ENCODE results near the gene APOBEC3H. TPM values are rescaled to one million over a fixed set of nuclear protein-coding genes. Genes with fewer than 3 reads are reported as not detected.

APOBEC3H gene
- total RNA-seq (2022; extraction: Qiagen RNA extraction) = 0.22 to 0.64 TPM (median 0.30 TPM) in 5 replicates

DNA sequence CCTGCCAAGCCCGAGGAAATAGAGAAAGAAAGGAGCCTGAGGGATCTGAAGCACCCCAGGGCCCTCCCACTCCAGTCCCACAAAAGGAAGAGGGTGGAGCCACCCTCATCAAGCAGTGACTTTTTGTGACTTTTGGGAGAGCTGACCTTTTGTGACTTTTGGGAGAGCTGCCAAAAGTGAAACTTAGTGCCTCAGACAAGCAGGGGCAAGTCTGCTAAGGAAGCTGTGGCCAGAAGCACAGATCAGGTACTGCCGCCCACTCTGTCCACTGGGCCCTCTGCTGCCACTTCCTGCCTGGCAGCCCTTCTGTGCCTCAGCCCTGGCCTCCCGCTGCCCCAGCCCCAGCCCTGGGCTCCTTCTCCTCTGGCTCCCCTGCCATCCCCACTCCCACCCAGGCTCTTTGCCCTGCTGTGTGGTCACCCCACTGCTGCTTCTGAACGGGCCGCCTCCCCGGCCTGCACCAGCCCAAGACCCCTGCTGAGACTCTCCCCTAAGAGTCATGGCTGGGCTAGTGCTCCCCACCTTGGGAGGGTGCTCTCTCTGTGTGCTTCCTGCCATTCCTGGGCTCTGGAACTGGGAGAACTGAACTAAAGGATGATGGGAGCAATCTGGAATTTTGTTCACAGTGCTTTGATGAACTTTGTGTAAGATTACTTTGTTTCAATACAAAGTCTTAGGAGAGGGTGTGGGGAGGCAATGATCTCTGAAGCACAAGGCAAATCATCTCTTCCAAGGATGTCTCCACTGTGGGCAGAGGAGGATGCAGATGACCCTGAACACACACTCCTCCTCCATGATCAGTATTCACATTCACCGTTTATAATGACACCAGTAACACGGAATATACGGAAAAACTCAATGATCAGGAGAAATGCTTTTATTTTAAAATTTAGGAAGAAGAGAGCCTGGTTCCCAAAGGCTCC, at the start of gene APOBEC3H:
TSS of gene APOBEC3H (plus strand) at position 147 of the 923 bp plus-strand sequence. CDS start 3,035 bp downstream, outside the sequence.

GRCh38 chr22:39077026-39077840, 19.8 kb upstream of the APOBEC3H start, which contains the start of gene APOBEC3G:
APOBEC3G (plus strand) TSS chr22:39077275; CDS start chr22:39077362, 87 bp downstream.

DNA sequence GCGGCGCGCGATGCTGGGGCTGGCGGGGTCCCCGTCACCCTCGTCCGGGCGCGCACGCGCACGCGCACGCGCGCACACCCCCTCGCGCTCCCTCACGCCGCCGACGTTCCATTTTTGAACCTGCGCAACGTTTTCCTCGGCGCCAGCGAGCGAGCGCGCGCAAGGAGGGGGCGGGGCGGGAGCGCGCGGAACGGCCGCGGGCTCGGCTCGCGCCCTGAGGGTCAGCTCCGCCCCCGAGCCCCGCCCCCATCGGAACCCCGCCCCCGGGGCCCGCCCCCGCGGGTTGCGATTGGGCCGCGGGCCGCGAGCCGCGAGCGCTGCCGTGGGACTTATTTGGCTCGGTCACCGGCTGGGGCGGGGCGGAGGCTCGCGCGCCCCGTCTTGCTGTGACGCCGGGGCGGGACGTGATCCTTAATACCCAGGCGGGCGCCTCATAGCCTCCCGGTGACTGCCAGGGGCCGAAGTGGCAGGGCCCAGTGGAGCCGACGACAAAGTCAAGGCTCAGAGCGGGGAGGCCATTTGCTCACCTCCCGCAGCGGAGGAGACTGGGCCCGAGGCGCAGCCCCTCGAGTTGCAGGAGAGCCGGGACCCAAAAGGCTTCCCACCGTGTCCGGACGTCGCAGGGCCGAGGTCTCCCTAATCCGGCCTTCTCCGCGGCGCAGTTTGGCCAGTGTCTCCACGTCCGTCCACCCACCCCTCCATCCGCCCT, 55.6 kb downstream of the APOBEC3H start, which contains the start of gene CBX7:
TSS of gene CBX7 (minus strand) at position 170 of the 709 bp plus-strand sequence. CDS start 236 bp downstream, outside the sequence.

Other genes with a start within 250 kb of the APOBEC3H start
- gene CBX6, start 225.0 kb upstream of the APOBEC3H start, total RNA-seq (2022; extraction: Qiagen RNA extraction) = 24.8 to 27.3 TPM (median 27.1 TPM) in 5 replicates
- 0.10 TPM in 1 of 5 replicates, not detected in the others for gene APOBEC3A, start 139.6 kb upstream of the APOBEC3H start, total RNA-seq (2022; extraction: Qiagen RNA extraction)
- 25.9 to 31.3 TPM (median 28.2 TPM) in 5 replicates for gene APOBEC3B, start 114.9 kb upstream of the APOBEC3H start, total RNA-seq (2022; extraction: Qiagen RNA extraction)
- 25.3 to 27.0 TPM (median 26.3 TPM) in 5 replicates for gene APOBEC3C, start 83.0 kb upstream of the APOBEC3H start, total RNA-seq (2022; extraction: Qiagen RNA extraction)
- 0.08 to 0.50 TPM (median 0.15 TPM) in 5 replicates for gene APOBEC3D, start 76.1 kb upstream of the APOBEC3H start, total RNA-seq (2022; extraction: Qiagen RNA extraction)
- 1.6 to 2.4 TPM (median 2.2 TPM) in 5 replicates for gene APOBEC3F, start 56.4 kb upstream of the APOBEC3H start, total RNA-seq (2022; extraction: Qiagen RNA extraction)
- gene APOBEC3G, start 20.0 kb upstream of the APOBEC3H start, total RNA-seq (2022; extraction: Qiagen RNA extraction) = 0.06 to 0.09 TPM (median 0.07 TPM) in 3 of 5 replicates, not detected in the others
- gene CBX7, start 55.4 kb downstream of the APOBEC3H start, total RNA-seq (2022; extraction: Qiagen RNA extraction) = 0.92 to 1.4 TPM (median 1.1 TPM) in 5 replicates
- gene PDGFB, start 147.7 kb downstream of the APOBEC3H start, total RNA-seq (2022; extraction: Qiagen RNA extraction) = 2.9 to 4.2 TPM (median 3.2 TPM) in 5 replicates
- 1,761 to 2,448 TPM (median 1,791 TPM) in 5 replicates for gene RPL3, start 222.4 kb downstream of the APOBEC3H start, total RNA-seq (2022; extraction: Qiagen RNA extraction)

All from A549 treated with AZD2906 at 1 μM for 4 hours (cell line).